NCI-H128 (cell line): Measurements from ENCODE around the gene WDPCP.
A peak's percentile ranks its signal among the peaks of the same experiment; 100 is the strongest.
"Not testable (repeated sequence)": the region's sequence is repeated elsewhere in the genome, so short reads cannot be mapped to it uniquely, and the experiment has no call there.

Experiments
- DNase-seq: peaks from one replicate; lab custom pipeline; 2025; ENCODE audit not compliant: unreplicated experiment; lab: John Stamatoyannopoulos, UW

The WDPCP gene

GRCh38 chr2:63272560-63272959 lies 315.7 kb downstream of the WDPCP start:
- no peak for DNase-seq

GRCh38 chr2:63270717-63271116 lies 317.6 kb downstream of the WDPCP start:
- DNase-seq: no peak

- DNase-seq: no peak
Measured at GRCh38 chr2:63268946-63269345, 319.3 kb downstream of the WDPCP start.

DNA sequence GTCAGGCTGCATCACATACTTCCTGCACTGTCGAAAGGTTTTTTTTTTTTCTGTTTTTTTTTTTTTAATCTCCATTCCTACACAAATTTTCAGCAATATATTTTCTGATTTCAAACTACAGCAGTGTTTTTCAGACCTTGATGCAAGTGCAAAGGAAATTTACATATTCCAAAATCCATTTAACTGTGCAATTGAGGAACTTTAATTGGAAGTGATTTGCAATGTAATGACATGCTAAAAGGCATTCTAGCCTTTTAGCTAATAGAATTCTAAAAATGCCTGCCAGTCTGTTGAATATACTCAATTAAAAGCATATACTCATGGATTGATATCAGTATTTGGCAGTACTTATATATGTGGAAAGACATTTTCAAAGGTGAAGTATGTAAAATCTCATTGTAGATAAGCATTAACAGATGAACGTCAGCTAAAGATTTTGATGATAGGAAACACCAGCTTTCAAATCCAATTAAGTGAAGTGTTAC lies 327.1 kb downstream of the WDPCP start:
- DNase-seq: no peak

GRCh38 chr2:63257473-63257872 lies 330.8 kb downstream of the WDPCP start:
- no peak for DNase-seq

- DNase-seq: no peak
Measured at GRCh38 chr2:63249161-63249560, 339.1 kb downstream of the WDPCP start.

DNA sequence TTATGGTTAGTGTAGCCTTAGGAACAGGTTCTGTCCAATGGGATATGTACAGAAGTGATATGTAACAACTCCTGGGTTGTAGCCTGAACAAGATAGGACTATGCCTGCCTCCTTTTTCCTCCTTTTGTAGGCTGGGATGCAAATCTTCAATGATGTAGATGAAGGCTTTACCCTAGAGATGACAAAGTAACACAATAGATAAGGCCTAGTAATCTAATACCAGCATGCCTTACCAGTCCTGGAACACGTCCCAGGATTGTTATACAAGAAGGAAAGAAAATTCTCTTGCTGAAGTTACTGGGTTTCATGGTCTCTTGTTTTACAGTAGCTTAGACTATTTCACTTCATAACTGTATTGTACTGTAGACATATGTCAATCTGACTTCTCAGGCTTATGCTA lies 345.5 kb downstream of the WDPCP start:
- no peak for DNase-seq

- DNase-seq: no peak
Measured at GRCh38 chr2:63225964-63226686, 362.2 kb downstream of the WDPCP start.

DNA sequence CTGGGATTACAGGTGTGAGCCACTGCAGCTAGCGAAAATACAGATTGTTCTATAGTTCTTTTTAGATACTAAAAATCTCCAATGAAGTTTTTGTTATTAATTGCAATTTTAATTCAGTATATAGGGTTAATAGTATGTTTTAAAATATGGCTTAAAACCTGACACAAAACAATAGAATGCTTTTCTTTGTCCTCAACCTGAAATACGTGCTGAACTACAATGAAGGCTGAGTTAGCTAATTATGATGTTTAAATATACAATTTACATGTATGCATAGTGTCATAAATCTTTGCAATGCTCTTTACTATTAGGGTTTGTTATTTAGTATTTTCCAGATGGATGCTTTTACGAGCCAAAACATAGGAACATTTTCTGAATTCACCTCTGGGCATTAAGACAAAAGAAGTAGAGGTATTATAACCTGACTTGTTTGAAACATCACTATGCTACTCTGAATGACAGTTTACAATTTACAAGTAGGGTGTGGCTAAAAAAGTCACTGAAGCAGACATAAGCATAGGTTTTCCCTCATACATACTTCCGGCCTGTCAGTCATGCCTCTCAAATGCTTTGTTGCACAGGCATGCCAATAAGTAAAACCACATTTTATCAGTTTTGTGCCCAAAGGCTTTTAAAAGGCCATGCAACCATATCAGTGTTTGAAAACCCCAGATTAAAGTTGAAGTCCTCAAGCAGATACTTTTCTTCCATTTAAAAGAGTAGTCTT lies 369.3 kb downstream of the WDPCP start:
- DNase-seq: no peak

- no peak for DNase-seq
Measured at GRCh38 chr2:63195310-63195709, 393.0 kb downstream of the WDPCP start.

GRCh38 chr2:63194175-63194574 lies 394.1 kb downstream of the WDPCP start:
- no peak for DNase-seq

DNA sequence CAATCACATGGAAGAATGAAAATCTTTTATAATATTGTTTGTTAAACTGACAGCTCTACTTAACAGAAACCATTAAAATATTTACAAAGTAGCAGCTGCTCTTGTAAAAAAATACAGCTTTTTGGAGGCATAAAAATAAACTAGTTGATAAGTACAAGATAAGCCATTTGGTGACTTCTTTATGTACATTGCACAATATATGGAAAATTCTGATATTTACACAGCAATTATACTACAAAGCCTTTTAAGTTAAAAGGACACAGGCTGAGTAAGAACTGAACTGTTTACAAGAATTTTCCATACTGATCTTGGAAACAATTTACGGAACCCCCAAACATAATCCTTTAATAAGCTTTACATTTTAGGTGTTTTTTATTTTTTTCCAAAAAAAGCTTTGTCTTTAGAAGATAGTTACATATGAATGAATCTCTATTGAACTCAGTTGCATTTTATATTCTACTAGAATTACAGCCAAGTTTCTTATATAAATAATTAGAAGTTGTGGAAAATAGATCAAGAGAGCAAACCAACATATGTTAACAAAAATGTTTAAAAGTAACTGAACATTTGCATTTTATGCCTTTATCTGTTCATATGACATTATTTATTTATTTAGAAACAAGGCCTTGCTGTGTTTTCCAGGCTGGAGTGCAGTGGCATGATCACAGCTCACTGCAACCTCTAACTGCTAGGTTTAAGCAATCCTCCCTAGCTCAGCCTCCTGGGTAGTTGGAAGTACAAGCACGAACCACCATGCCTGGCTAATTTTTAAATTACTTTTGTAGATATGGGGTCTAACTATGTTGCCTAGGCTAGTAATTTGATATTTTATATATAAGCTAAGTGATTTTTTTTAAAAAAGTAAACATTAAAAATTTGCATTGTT lies 395.1 kb downstream of the WDPCP start:
- DNase-seq: no peak

DNA sequence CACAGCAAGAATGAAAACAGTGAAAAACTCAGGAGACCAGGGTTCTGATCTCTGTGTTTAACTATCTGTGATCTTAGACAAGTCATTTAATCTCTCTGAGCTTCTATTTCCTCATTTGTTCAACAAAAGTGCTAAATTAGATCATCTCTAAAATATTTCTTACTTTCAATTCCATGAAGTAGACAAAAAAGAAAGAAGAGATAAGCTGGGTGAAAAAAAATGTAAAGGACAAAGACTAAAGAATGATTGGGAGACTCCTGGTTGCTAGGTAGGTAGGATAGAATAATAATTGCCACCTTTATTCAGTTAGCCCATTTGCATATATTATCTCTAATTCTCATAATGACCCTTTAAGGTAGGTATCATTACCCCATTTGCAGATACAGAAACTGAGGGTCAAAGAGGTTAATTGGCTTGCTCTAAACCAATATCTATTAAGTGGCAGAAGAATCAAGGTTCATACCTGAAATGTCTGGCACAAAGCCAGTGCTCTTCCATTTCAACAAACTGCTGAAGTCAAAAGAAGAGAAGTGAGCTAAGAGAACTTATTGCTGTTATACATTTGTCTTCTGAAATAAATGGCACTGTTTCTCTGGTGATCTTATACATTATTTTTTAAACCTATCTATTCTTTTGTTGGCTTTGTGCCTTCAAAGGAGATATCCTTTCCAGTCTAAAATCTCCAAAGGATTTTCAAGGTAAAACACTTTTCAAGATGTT lies 395.9 kb downstream of the WDPCP start:
- peak; percentile 2 for DNase-seq

- DNase-seq: no peak
Measured at GRCh38 chr2:63189026-63189425, 399.3 kb downstream of the WDPCP start.

DNA sequence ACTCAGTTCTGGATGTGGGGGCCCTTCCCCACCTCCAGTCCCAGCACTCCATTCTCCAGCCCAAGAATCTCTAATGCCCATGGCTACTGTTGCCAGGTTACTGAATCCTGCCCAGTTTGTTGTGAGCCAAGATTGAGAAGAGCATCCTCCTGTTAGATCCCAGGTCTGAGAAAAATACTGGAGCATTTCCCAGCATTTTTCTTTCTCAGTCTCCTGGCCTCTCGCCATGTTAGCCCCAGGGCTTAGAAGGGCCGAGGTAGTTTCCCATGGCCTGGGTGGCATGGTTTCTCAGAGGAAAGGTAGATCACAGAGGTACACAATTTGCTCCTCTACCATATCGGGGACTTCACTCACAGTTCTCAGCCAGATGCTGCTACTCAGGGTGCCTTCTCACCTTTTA lies 401.9 kb downstream of the WDPCP start:
- DNase-seq: no peak

DNA sequence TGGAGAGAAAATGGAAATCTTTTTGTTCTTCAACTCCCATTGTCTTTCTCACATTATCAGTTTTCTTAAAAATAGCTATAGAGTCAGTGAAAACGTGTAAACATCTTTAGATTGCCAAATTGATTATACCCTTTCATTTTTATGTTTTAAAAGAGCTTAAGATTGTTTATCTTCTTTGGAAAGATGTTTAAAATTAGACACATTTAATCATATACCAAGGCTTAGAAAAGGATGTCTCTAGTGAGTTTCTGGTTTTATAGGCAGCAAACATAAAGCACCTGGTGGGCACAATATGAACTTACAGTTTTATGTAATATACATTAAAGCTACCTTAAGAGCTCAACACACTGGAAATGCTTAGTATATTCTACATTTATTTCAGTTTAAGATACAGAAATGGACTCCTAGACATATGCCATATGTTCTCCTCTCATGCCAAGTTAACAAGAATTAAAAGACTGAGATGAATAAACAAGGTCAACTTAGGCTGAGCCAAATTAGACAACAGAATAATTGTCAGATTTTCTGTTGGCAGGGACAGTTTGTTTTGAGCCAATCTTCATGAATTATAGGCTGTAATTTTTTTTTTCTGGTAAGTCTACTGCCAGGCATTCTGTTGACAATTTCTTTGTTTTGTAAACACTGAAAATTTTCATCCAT lies 425.0 kb downstream of the WDPCP start:
- no peak for DNase-seq

- DNase-seq: no peak
Measured at GRCh38 chr2:63159262-63159661, 429.0 kb downstream of the WDPCP start.

DNA sequence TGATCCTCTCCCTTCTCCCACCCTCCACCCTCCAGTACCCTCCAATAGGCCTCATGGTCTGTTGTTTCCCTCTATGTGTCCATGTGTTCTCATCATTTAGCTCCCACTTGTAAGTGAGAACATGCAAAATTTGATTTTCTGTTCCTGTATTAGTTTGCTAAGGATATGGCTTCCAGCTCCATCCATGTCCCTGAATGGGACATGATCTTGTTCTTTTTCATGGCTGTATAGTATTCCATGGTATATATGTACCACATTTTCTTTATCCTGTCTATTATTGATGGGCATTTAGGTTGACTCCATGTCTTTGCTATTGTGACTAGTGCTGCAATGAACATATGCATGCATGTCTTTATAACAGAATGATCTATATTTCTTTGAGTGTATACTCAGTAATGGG lies 451.6 kb downstream of the WDPCP start:
- DNase-seq: not testable (repeated sequence)

- DNase-seq: no peak
Measured at GRCh38 chr2:63132020-63132419, 456.3 kb downstream of the WDPCP start.

DNA sequence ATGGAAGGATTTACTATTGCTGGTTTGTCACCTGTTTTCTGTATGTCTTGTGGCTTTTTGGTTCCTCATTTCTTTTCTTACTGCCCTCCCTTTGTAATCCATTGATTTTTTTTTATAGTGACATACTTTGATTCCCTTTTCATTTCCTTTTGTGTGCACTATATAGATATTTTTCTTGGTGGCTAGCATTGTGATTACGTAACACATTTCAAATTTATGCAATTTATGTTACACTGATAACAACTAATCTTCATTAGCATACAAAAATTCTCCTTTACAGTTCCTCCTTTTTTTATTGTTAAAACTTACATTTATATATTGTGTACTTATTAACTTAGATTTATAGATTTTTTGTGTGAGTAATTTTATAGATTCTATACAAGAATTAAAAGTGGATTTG lies 457.1 kb downstream of the WDPCP start:
- no peak for DNase-seq
